ENCODE measurements around the gene VWA5B2.

VWA5B2 gene

DNA sequence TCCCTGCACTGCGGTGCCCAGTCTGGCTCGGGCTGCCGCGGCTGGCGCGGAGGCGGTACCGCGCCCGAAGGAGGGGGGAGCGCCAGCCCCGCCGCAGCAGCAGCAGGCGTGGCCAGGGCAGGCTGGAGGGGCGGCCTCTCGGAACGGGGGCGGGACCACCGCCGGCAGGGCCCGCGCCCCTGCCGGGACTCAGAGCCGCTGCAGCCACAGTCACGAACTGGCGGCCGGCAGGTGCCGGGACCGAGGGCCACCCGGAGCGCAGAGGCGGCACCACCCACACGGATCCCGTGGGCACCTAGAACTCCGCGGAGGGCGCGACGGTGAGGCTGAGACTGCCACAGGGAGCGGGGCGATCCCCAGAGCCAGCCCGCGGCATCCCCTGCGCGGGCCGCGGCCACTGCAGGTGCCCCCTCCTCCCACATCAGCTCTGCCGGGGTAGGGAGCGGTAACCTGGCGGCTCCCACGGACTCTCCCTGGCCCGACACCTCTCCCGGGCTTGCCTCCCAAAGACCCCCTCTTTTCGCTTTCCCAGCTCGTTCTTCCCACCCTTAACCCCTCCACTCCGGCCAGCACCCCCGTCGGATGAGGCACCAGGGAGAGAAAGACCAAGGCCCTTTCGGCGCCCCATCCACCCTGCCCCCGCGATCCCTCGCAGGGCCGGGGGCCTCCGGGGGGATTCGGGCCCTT is at the start of gene VWA5B2:
Gene VWA5B2, plus strand, starts transcription at position 192 of the 687 bp plus-strand sequence. CDS start 944 bp downstream, outside the sequence.
- Histone ChIP-seq H3K9me3 (ENCODE audit: control insufficient read depth, insufficient read depth, low read length) (no peaks in the 10 kb centered on the region), H3K27me3 (ENCODE audit: control insufficient read depth, insufficient read depth, low read length) (peaks cover 64% of the 10 kb centered on the region), H3K9ac (ENCODE audit: low read depth, low read length) (no peak within 1 kb of the TSS), H3K27ac (ENCODE audit: low read depth, low read length) (no peak within 1 kb of the TSS), H3K36me3 (ENCODE audit: control insufficient read depth, insufficient read depth, low read length) (no peaks in the 10 kb centered on the region), H3K4me3 (ENCODE audit: low read depth, low read length) (peak within 1 kb of the TSS; percentile 68), H3K4me1 (ENCODE audit: control insufficient read depth, insufficient read depth, low read length) (no peaks in the 10 kb centered on the region; the same call in 1 of the 2 replicates)

- Histone ChIP-seq H3K4me3 (ENCODE audit: low read depth, low read length) (no peak overlapping the region), H3K27me3 (ENCODE audit: control insufficient read depth, insufficient read depth, low read length) (no peaks in the 10 kb centered on the region), H3K36me3 (ENCODE audit: control insufficient read depth, insufficient read depth, low read length) (peaks cover 79% of the 10 kb centered on the region), H3K9ac (ENCODE audit: low read depth, low read length) (no peak overlapping the region), H3K27ac (ENCODE audit: low read depth, low read length) (no peak overlapping the region), H3K9me3 (ENCODE audit: control insufficient read depth, insufficient read depth, low read length) (no peaks in the 10 kb centered on the region), H3K4me1 (ENCODE audit: control insufficient read depth, insufficient read depth, low read length) (peaks cover 21% of the 10 kb centered on the region)
These were observed 49.2 kb upstream of the VWA5B2 start for GRCh38 chr3:184180165-184180564.

DNA sequence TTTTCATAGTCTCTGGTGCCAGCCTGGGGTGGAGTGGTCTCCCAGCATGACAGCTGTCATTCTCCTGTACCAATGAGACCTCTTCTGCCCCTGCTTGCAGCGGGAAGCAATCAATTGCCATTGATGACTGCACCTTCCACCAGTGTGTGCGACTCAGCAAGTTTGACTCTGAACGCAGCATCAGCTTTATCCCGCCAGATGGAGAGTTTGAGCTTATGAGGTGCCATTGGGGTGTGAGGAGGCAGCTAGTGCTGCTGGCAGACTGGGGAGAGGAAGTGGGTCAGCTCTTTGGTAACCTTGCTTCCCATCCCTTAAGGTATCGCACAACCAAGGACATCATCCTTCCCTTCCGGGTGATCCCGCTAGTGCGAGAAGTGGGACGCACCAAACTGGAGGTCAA is 47.8 kb upstream of the VWA5B2 start:
- H3K36me3 ChIP-seq (ENCODE audit: control insufficient read depth, insufficient read depth, low read length): peaks cover 79% of the 10 kb centered on the region
- no peak overlapping the region for H3K4me3 ChIP-seq (ENCODE audit: low read depth, low read length)
- H3K27me3 ChIP-seq (ENCODE audit: control insufficient read depth, insufficient read depth, low read length): no peaks in the 10 kb centered on the region
- H3K9me3 ChIP-seq (ENCODE audit: control insufficient read depth, insufficient read depth, low read length): no peaks in the 10 kb centered on the region
- no peak overlapping the region for H3K9ac ChIP-seq (ENCODE audit: low read depth, low read length)
- peaks cover 23% of the 10 kb centered on the region for H3K4me1 ChIP-seq (ENCODE audit: control insufficient read depth, insufficient read depth, low read length)
- H3K27ac ChIP-seq (ENCODE audit: low read depth, low read length): no peak overlapping the region

- H3K36me3 ChIP-seq (ENCODE audit: control insufficient read depth, insufficient read depth, low read length): peaks cover 78% of the 10 kb centered on the region
- H3K27ac ChIP-seq (ENCODE audit: low read depth, low read length): no peak overlapping the region
- no peaks in the 10 kb centered on the region for H3K27me3 ChIP-seq (ENCODE audit: control insufficient read depth, insufficient read depth, low read length)
- no peak overlapping the region for H3K9ac ChIP-seq (ENCODE audit: low read depth, low read length)
- no peaks in the 10 kb centered on the region for H3K9me3 ChIP-seq (ENCODE audit: control insufficient read depth, insufficient read depth, low read length)
- no peak overlapping the region for H3K4me3 ChIP-seq (ENCODE audit: low read depth, low read length)
- peaks cover 16% of the 10 kb centered on the region for H3K4me1 ChIP-seq (ENCODE audit: control insufficient read depth, insufficient read depth, low read length)
These were observed 45.7 kb upstream of the VWA5B2 start for GRCh38 chr3:184183679-184184078.

- H3K4me3 ChIP-seq (ENCODE audit: low read depth, low read length): peak overlapping the region; percentile 53
- H3K9me3 ChIP-seq (ENCODE audit: control insufficient read depth, insufficient read depth, low read length): no peaks in the 10 kb centered on the region
- peak overlapping the region; percentile 58 for H3K9ac ChIP-seq (ENCODE audit: low read depth, low read length)
- peak overlapping the region; percentile 99 for H3K27ac ChIP-seq (ENCODE audit: low read depth, low read length)
- peaks cover 78% of the 10 kb centered on the region for H3K36me3 ChIP-seq (ENCODE audit: control insufficient read depth, insufficient read depth, low read length)
- no peaks in the 10 kb centered on the region for H3K27me3 ChIP-seq (ENCODE audit: control insufficient read depth, insufficient read depth, low read length)
- peaks cover 16% of the 10 kb centered on the region for H3K4me1 ChIP-seq (ENCODE audit: control insufficient read depth, insufficient read depth, low read length)
These were observed 44.7 kb upstream of the VWA5B2 start for GRCh38 chr3:184184546-184185230.

- peaks cover 16% of the 10 kb centered on the region for H3K4me1 ChIP-seq (ENCODE audit: control insufficient read depth, insufficient read depth, low read length)
- peak overlapping the region; percentile 68 for H3K9ac ChIP-seq (ENCODE audit: low read depth, low read length)
- H3K27me3 ChIP-seq (ENCODE audit: control insufficient read depth, insufficient read depth, low read length): no peaks in the 10 kb centered on the region
- peak overlapping the region; percentile 90 for H3K4me3 ChIP-seq (ENCODE audit: low read depth, low read length)
- peak overlapping the region; percentile 99 for H3K27ac ChIP-seq (ENCODE audit: low read depth, low read length)
- H3K9me3 ChIP-seq (ENCODE audit: control insufficient read depth, insufficient read depth, low read length): no peaks in the 10 kb centered on the region
- peaks cover 78% of the 10 kb centered on the region for H3K36me3 ChIP-seq (ENCODE audit: control insufficient read depth, insufficient read depth, low read length)
These were observed 43.8 kb upstream of the VWA5B2 start for GRCh38 chr3:184185461-184186183.

- H3K27me3 ChIP-seq (ENCODE audit: control insufficient read depth, insufficient read depth, low read length): no peaks in the 10 kb centered on the region
- H3K27ac ChIP-seq (ENCODE audit: low read depth, low read length): peak within 1 kb of the TSS; percentile 99
- peak within 1 kb of the TSS; percentile 68 for H3K9ac ChIP-seq (ENCODE audit: low read depth, low read length)
- peaks cover 16% of the 10 kb centered on the region for H3K4me1 ChIP-seq (ENCODE audit: control insufficient read depth, insufficient read depth, low read length)
- peak within 1 kb of the TSS; percentile 90 for H3K4me3 ChIP-seq (ENCODE audit: low read depth, low read length)
- peaks cover 78% of the 10 kb centered on the region for H3K36me3 ChIP-seq (ENCODE audit: control insufficient read depth, insufficient read depth, low read length)
- H3K9me3 ChIP-seq (ENCODE audit: control insufficient read depth, insufficient read depth, low read length): no peaks in the 10 kb centered on the region
These were observed 43.0 kb upstream of the VWA5B2 start, which contains the start of gene ABCF3 for GRCh38 chr3:184186184-184186901. TSS of gene ABCF3 (plus strand) at chr3:184186199. CDS start at chr3:184186208, 9 bp downstream.

DNA sequence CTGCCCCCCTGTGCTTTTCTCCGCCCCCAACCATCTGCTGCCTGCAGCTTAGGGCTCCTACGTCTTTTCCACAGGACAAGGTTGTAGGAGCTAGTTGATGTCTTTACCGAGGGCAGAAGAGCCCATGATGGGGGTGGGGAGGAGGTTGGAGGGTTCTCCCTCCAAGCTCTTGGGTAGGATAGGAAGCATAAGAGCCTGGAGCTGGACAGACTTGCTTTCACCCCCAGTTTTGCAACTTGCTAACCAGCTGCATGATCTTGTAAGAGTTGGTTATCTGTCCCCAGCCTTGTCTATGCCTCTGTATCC is 42.5 kb upstream of the VWA5B2 start:
- Histone ChIP-seq H3K4me3 (ENCODE audit: low read depth, low read length) (peak overlapping the region; percentile 90), H3K27me3 (ENCODE audit: control insufficient read depth, insufficient read depth, low read length) (no peaks in the 10 kb centered on the region), H3K4me1 (ENCODE audit: control insufficient read depth, insufficient read depth, low read length) (peaks cover 16% of the 10 kb centered on the region), H3K36me3 (ENCODE audit: control insufficient read depth, insufficient read depth, low read length) (peaks cover 78% of the 10 kb centered on the region), H3K9me3 (ENCODE audit: control insufficient read depth, insufficient read depth, low read length) (no peaks in the 10 kb centered on the region), H3K27ac (ENCODE audit: low read depth, low read length) (no peak overlapping the region), H3K9ac (ENCODE audit: low read depth, low read length) (0 out of 2 replicates have a peak overlapping the region, but pooled peaks have one; percentile 68)

- Histone ChIP-seq H3K27ac (ENCODE audit: low read depth, low read length) (no peak overlapping the region), H3K9me3 (ENCODE audit: control insufficient read depth, insufficient read depth, low read length) (no peaks in the 10 kb centered on the region), H3K9ac (ENCODE audit: low read depth, low read length) (no peak overlapping the region), H3K4me1 (ENCODE audit: control insufficient read depth, insufficient read depth, low read length) (peaks cover 16% of the 10 kb centered on the region), H3K36me3 (ENCODE audit: control insufficient read depth, insufficient read depth, low read length) (peaks cover 78% of the 10 kb centered on the region), H3K4me3 (ENCODE audit: low read depth, low read length) (no peak overlapping the region), H3K27me3 (ENCODE audit: control insufficient read depth, insufficient read depth, low read length) (no peaks in the 10 kb centered on the region)
These were observed 41.3 kb upstream of the VWA5B2 start for GRCh38 chr3:184188080-184188479.

DNA sequence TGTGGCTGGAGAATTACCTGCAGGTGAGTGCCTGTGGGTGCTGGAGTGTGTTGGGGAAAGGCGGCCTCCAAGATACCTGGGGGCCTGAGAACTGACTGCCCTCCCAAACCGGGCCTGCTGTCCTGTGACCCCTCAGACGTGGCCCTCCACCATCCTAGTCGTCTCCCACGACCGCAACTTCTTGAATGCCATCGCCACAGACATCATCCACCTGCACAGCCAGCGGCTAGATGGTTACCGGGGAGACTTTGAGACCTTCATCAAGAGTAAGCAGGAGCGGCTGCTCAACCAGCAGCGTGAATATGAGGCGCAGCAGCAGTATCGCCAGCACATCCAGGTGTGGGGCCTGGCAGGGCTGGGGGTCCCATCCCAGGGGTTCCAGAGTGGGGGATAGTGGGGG is 40.0 kb upstream of the VWA5B2 start:
- no peak overlapping the region for H3K27ac ChIP-seq (ENCODE audit: low read depth, low read length)
- H3K36me3 ChIP-seq (ENCODE audit: control insufficient read depth, insufficient read depth, low read length): peaks cover 78% of the 10 kb centered on the region

More for the DNA sequence above, 40.0 kb upstream of the VWA5B2 start:
- Histone ChIP-seq H3K4me3 (ENCODE audit: low read depth, low read length) (no peak overlapping the region), H3K9me3 (ENCODE audit: control insufficient read depth, insufficient read depth, low read length) (no peaks in the 10 kb centered on the region), H3K9ac (ENCODE audit: low read depth, low read length) (no peak overlapping the region), H3K27me3 (ENCODE audit: control insufficient read depth, insufficient read depth, low read length) (no peaks in the 10 kb centered on the region), H3K4me1 (ENCODE audit: control insufficient read depth, insufficient read depth, low read length) (peaks cover 16% of the 10 kb centered on the region)

Data from HUES48 (cell line).